ENCODE data around the gene HOTAIR.

Gene HOTAIR

GRCh38 chr12:53963005-53963404 is 11.7 kb downstream of the HOTAIR start:
- no peak overlapping the region for H3K4me3 ChIP-seq (ENCODE audit: control insufficient read depth, low read depth, low read length)
- no peak for TF ChIP-seq CTCF (conservative IDR thresholded peaks at IDR 0.05; ENCODE audit: control insufficient read depth, insufficient read depth, low read depth, low read length)
- DNase-seq (ENCODE audit: low read depth), result no peak

GRCh38 chr12:53961025-53961761 is 13.6 kb downstream of the HOTAIR start:
- DNase-seq (ENCODE audit: low read depth), result no peak
- H3K4me3 ChIP-seq (ENCODE audit: control insufficient read depth, low read depth, low read length), result no peak overlapping the region
- peak; percentile 16 for TF ChIP-seq CTCF (conservative IDR thresholded peaks at IDR 0.05; ENCODE audit: control insufficient read depth, insufficient read depth, low read depth, low read length)

GRCh38 chr12:53960187-53961024 is 14.3 kb downstream of the HOTAIR start:
- TF ChIP-seq CTCF (conservative IDR thresholded peaks at IDR 0.05; ENCODE audit: control insufficient read depth, insufficient read depth, low read depth, low read length), result no peak
- DNase-seq (ENCODE audit: low read depth), result no peak
- H3K4me3 ChIP-seq (ENCODE audit: control insufficient read depth, low read depth, low read length), result no peak overlapping the region

GRCh38 chr12:53959314-53959713 is 15.4 kb downstream of the HOTAIR start:
- no peak overlapping the region for H3K4me3 ChIP-seq (ENCODE audit: control insufficient read depth, low read depth, low read length)
- TF ChIP-seq CTCF (conservative IDR thresholded peaks at IDR 0.05; ENCODE audit: control insufficient read depth, insufficient read depth, low read depth, low read length), result no peak
- DNase-seq (ENCODE audit: low read depth), result no peak

GRCh38 chr12:53958128-53958527 is 16.6 kb downstream of the HOTAIR start:
- no peak for DNase-seq (ENCODE audit: low read depth)
- TF ChIP-seq CTCF (conservative IDR thresholded peaks at IDR 0.05; ENCODE audit: control insufficient read depth, insufficient read depth, low read depth, low read length), result no peak
- no peak overlapping the region for H3K4me3 ChIP-seq (ENCODE audit: control insufficient read depth, low read depth, low read length)

GRCh38 chr12:53956914-53957536 is 17.7 kb downstream of the HOTAIR start:
- no peak for DNase-seq (ENCODE audit: low read depth)
- no peak for TF ChIP-seq CTCF (conservative IDR thresholded peaks at IDR 0.05; ENCODE audit: control insufficient read depth, insufficient read depth, low read depth, low read length)
- no peak overlapping the region for H3K4me3 ChIP-seq (ENCODE audit: control insufficient read depth, low read depth, low read length)
